A172 (cell line): ENCODE results near the gene POLR3K. TPM values are rescaled to one million over a fixed set of nuclear protein-coding genes. Genes with fewer than 3 reads are reported as not detected.

Experiments used
- DNase-seq: peaks from one replicate; pipeline ENCODE4 v3.0.0-alpha.2; 2015; ENCODE audit warnings: low spot score
- total RNA-seq: library from RNA; depleted of rRNA; stranded (reverse); fragments of >200 nt; shearing (Covaris generic); gene quantifications from 2 replicates; pipeline ENCODE4 v1.2.3, GENCODE V29; 2014; rRNA removed

The POLR3K gene
- total RNA-seq, result 11.7 and 15.9 TPM in 2 replicates

DNA sequence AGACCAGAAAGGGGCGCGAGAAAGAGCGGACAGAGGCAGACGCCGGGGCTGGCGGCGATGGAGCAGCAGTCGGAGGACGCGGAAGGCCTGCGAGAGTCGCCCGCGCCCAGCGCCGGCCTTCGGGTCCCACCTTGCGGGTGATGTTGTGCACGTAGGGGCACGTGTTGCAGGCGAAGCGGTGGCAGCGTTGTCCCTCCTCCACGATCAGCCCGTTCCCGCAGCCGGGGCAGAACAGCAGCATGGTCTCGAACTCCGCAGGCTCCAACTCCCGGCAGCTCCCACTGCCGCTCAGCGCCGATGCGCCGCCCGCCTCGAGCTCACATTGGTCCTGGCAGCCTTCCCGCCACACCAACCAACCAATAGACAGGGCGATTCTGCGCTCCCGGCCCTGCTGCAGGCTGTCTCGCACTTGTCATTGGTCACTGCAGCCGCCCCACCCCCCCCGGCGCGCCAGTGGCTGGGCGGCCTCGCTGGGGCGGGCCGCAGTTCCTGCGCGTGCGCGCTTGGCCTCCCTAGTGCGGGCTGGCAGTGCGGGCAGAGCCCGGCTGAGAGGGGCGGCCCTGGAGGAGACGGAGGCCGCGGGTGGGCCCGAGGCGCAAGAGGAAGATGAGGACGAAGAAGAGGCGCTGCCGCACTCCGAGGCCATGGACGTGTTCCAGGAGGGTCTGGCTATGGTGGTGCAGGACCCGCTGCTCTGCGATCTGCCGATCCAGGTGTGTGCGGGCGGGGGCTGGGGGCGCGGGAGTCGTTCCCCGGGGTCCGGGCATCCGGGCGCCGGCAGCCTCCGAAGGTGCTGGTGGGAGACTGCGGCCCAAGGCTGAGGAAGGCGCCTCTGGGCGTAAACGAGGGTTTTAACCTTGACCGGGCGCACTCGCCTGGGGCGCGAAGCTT is at the start of gene POLR3K, which contains the start of gene SNRNP25:
Gene POLR3K, minus strand, starts transcription at position 263 of the 891 bp plus-strand sequence. Its CDS starts 22 bp downstream, at position 241.
Gene SNRNP25, plus strand, starts transcription at position 483 of the 891 bp plus-strand sequence. Its CDS starts 189 bp downstream, at position 672.
- DNase-seq, result peak; percentile 98

DNA sequence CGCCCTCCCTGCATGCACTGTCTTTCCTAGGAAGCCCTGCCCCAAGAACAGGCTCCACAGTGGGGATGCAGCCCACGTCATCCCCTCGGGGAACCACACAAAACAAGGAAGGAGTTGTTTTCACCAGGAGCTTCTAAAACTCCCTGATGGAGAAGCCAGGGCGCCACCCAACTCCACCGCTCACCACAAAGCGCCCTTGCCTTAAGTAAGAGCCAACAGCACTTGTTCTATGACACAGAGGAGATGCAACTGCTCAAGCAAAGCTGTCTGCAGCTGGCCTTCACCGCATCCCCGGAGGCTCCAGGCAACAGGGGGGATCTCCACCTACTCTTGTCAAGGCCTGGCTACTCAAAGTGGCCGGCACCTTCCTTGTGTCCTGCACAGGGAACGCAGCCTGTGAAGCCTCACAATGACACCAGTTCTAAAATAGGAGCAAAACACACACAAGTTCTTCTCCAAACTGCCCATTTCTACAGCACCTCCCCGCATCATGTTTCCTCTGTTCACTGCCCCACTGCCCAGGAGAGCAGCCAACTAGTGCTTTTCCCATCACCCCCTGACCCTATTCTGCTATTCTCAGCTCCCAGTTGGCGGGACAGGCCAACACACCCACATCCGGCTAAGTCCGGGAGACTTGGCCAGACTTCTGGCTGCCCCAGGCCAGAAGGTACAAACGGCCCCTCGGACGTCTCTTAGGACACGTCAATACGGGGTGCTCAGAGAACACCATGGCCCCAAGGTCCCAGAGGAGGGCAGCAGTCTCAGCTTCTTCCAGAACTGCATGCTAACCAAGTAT is 48.9 kb upstream of the POLR3K start:
- DNase-seq, result no peak

- DNase-seq, result no peak
Measured at GRCh38 chr16:101586-101985, 48.2 kb upstream of the POLR3K start.

DNA sequence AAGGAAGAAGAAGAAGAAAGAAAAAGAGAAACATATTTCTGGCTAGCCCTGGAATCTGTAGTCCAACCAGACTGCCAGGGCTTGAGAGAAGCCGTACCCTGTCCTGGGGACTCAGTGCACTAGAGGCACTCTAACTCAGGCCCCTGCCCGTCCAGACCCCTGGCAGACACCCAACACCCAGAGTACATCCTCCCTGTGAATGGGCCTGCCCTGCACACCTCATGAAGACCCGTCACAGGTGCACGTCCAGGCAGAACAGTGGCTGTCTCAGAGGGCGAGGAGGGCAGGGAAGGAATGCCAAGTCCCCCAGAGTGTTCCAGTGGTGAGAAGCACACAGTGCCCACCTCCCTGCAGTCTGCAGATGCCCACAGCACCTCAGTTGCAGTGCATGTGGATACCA is 47.6 kb upstream of the POLR3K start:
- no peak for DNase-seq

DNA sequence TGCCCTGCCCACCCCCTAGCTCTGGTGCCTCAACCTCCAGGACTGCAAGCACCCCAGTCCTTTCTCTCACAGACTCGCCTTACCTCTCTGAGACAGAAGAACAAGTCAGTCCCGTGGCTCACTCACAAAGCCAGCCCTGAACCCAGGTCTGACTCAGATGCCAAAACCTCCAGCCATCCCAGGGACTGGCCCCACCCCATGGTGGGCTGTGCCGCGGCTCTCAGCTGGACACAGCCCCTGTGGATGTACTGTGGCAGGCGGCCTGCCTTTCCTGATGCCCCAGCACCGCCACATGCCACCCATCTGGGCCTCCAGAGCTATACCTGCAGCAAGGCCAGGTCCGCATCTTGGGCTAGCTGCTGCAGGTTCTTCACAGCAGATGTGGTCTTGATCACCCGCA is 44.4 kb upstream of the POLR3K start:
- DNase-seq, result peak; percentile 64

GRCh38 chr16:96935-97381 is 43.5 kb upstream of the POLR3K start:
- peak; percentile 91 for DNase-seq

GRCh38 chr16:94918-95265 is 41.5 kb upstream of the POLR3K start:
- DNase-seq, result no peak

- no peak for DNase-seq
Measured at GRCh38 chr16:92431-93339, 39.3 kb upstream of the POLR3K start.

- DNase-seq, result no peak
Measured at GRCh38 chr16:91484-91883, 38.1 kb upstream of the POLR3K start.

DNA sequence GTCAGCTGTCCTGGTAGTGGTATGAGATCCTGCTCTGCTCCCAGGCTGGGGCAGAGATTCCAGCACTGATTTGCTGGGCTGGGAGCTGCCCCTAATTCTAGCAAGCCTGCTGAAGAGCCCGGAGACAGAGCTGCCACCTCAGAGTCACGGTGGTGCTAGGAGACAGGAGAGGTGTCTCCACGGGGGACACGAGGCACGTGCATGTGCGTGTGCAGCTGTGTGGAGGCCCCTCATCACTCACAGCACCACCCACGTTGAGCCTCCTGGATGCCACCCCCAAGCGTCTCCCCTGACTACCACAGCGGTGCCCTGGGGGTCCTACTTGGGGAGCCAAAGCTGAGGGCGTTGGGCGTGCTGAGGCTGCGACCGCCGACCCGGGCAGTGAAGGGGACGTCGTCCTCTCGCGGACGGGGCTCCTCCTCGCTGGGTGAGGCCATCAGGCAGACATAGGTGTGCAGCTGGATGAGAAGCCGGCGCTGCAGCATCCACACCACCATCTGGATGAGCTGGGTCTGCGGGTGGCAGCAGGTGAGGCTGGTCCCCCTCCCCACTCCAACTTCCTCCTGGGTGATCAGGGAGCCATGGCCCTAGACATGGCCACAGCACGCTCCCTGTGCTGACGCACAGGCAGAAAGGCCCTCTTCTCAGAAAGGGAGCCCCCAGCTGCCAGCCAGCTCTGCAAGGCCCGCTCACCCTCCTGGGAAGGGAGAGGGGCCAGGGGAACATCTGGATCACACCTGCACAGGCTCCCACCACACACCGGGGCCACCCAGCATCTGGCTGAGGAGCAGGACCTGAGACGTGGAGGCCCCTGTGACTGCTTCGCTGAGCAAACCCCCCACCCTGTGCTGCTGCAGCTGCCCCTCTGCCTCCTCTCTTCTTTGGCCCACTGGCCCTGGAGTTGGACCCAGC is 36.2 kb upstream of the POLR3K start:
- DNase-seq, result no peak

- no peak for DNase-seq
Measured at GRCh38 chr16:88613-89012, 35.2 kb upstream of the POLR3K start.

- no peak for DNase-seq
Measured at GRCh38 chr16:86483-86952, 33.1 kb upstream of the POLR3K start.

DNA sequence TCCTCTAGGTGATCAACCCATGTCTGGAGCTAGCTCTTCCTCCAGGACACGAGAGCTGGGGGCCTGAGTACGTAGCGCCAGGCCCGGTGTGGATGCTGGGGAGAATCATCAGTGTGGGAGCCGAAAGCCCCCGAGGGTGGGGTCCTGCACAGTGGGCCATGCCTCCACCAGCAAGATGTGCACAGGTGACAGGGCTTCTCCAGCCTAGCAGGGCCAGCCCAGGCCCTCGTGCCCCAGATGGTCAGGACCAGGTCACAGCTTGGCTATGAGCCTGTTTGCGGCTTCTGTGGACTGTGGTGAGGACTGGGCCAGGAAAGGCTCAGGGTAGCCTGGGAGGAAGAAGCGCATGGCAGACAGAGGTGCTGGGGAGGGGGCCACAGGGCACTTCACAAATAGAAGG is 32.5 kb upstream of the POLR3K start:
- no peak for DNase-seq

DNA sequence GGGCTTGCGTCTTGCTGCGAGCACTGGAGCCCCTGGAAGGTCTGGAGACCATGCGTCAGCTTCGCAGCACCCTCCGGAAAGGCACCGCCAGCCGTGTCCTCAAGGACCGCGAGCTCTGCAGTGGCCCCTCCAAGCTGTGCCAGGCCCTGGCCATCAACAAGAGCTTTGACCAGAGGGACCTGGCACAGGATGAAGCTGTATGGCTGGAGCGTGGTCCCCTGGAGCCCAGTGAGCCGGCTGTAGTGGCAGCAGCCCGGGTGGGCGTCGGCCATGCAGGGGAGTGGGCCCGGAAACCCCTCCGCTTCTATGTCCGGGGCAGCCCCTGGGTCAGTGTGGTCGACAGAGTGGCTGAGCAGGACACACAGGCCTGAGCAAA is 32.0 kb upstream of the POLR3K start:
- no peak for DNase-seq

GRCh38 chr16:84718-85406 is 31.5 kb upstream of the POLR3K start:
- peak; percentile 98 for DNase-seq

GRCh38 chr16:83781-84615 is 30.6 kb upstream of the POLR3K start:
- peak; percentile 62 for DNase-seq

DNA sequence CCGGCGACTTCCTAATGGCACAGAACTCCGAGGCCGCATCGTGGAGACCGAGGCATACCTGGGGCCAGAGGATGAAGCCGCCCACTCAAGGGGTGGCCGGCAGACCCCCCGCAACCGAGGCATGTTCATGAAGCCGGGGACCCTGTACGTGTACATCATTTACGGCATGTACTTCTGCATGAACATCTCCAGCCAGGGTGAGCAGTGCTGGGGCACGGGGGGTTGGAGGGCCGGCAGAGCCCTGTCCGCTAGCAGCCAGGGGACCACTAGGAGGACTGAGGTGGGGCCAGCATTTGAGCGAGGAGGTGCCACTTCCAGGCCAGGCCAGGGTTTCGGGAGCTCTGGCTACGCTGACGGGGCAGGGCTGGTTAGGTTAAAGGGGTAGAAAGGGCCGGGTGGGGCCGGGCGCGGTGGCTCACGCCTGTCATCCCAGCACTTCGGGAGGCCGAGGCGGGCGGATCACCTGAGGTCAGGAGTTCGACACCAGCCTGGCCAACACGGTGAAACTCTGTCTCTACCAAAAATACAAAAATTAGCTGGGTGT is 29.7 kb upstream of the POLR3K start:
- DNase-seq, result no peak
